GM08714 (cell line): ENCODE data around the gene PCDHB8.
"Not testable (repeated sequence)": the region's sequence is repeated elsewhere in the genome, so short reads cannot be mapped to it uniquely, and the experiment has no call there.

Experiments used
- H3K4me3 ChIP-seq: fragments of 200-500 bp; sonication (Bioruptor generic); 2 replicates; pipeline ENCODE4 v1.5.1; 2014; ENCODE audit warnings: mild to moderate bottlenecking, low read length, inconsistent platforms
- ZNF274 ChIP-seq: IDR thresholded peaks from 2 replicates; pipeline ENCODE4 v1.6.1; 2012; ENCODE audit warnings: mild to moderate bottlenecking, low read depth, low read length

Gene PCDHB8

GRCh38 chr5:141208478-141208877, 30.9 kb downstream of the PCDHB8 start, which contains the start of gene PCDHB12:
Gene PCDHB12 (plus strand): TSS chr5:141208719. CDS start chr5:141208908, 189 bp downstream.
- no peak for TF ChIP-seq ZNF274
- no peak within 1 kb of the TSS for H3K4me3 ChIP-seq

- H3K4me3 ChIP-seq, result not testable (repeated sequence)
These were observed 32.7 kb downstream of the PCDHB8 start for GRCh38 chr5:141210281-141210680.

GRCh38 chr5:141210849-141211248, 33.3 kb downstream of the PCDHB8 start:
- not testable (repeated sequence) for H3K4me3 ChIP-seq

- H3K4me3 ChIP-seq, result not testable (repeated sequence)
These were observed 36.2 kb downstream of the PCDHB8 start, which contains the start of gene PCDHB13 for GRCh38 chr5:141213656-141214339. Gene PCDHB13 (plus strand): TSS chr5:141213919. CDS start chr5:141214124, 205 bp downstream.

- H3K4me3 ChIP-seq, result not testable (repeated sequence)
These were observed 37.0 kb downstream of the PCDHB8 start for GRCh38 chr5:141214583-141214982.

GRCh38 chr5:141215504-141215903, 37.9 kb downstream of the PCDHB8 start:
- not testable (repeated sequence) for H3K4me3 ChIP-seq

GRCh38 chr5:141216035-141216434, 38.4 kb downstream of the PCDHB8 start:
- not testable (repeated sequence) for H3K4me3 ChIP-seq

GRCh38 chr5:141223112-141223783, 45.7 kb downstream of the PCDHB8 start, which contains the start of gene PCDHB14:
Gene PCDHB14 (plus strand): TSS chr5:141223343. CDS start chr5:141223506, 163 bp downstream.
- no peak for TF ChIP-seq ZNF274
- no peak within 1 kb of the TSS for H3K4me3 ChIP-seq

- H3K4me3 ChIP-seq, result not testable (repeated sequence)
These were observed 47.3 kb downstream of the PCDHB8 start for GRCh38 chr5:141224844-141225243.

GRCh38 chr5:141225421-141225820, 47.8 kb downstream of the PCDHB8 start:
- H3K4me3 ChIP-seq, result not testable (repeated sequence)
